ENCODE measurements around the gene METTL16. TPM values are rescaled to one million over a fixed set of nuclear protein-coding genes. Genes with fewer than 3 reads are reported as not detected.
A peak's percentile ranks its signal among the peaks of the same experiment; 100 is the strongest.
"Not testable (repeated sequence)": the region's sequence is repeated elsewhere in the genome, so short reads cannot be mapped to it uniquely, and the experiment has no call there.

Gene METTL16
- total RNA-seq, 2 donors from 2014 or later, result 16.4 to 17.9 TPM

- H3K4me3 ChIP-seq, result no peak overlapping the region
- H3K27me3 ChIP-seq, result no peaks in the 10 kb centered on the region
- DNase-seq (ENCODE audit: low spot score), result no peak
- TF ChIP-seq, protein P1, sequence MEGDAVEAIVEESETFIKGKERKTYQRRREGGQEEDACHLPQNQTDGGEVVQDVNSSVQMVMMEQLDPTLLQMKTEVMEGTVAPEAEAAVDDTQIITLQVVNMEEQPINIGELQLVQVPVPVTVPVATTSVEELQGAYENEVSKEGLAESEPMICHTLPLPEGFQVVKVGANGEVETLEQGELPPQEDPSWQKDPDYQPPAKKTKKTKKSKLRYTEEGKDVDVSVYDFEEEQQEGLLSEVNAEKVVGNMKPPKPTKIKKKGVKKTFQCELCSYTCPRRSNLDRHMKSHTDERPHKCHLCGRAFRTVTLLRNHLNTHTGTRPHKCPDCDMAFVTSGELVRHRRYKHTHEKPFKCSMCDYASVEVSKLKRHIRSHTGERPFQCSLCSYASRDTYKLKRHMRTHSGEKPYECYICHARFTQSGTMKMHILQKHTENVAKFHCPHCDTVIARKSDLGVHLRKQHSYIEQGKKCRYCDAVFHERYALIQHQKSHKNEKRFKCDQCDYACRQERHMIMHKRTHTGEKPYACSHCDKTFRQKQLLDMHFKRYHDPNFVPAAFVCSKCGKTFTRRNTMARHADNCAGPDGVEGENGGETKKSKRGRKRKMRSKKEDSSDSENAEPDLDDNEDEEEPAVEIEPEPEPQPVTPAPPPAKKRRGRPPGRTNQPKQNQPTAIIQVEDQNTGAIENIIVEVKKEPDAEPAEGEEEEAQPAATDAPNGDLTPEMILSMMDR (IDR thresholded peaks at IDR 0.05), result no peak
- no peaks in the 10 kb centered on the region for H3K9me3 ChIP-seq
- no peaks in the 10 kb centered on the region for H3K4me1 ChIP-seq
- no peaks in the 10 kb centered on the region for H3K36me3 ChIP-seq
- H3K27ac ChIP-seq, result no peak overlapping the region
Measured at GRCh38 chr17:2521257-2521656, 9.6 kb upstream of the METTL16 start.

GRCh38 chr17:2517539-2517938, 5.9 kb upstream of the METTL16 start:
- no peak for DNase-seq (ENCODE audit: low spot score)
- Histone ChIP-seq H3K27me3 (no peaks in the 10 kb centered on the region), H3K9me3 (no peaks in the 10 kb centered on the region), H3K4me3 (no peak overlapping the region), H3K36me3 (no peaks in the 10 kb centered on the region), H3K27ac (no peak overlapping the region), H3K4me1 (no peaks in the 10 kb centered on the region)
- TF ChIP-seq, protein P1 (IDR thresholded peaks at IDR 0.05), result no peak

DNA sequence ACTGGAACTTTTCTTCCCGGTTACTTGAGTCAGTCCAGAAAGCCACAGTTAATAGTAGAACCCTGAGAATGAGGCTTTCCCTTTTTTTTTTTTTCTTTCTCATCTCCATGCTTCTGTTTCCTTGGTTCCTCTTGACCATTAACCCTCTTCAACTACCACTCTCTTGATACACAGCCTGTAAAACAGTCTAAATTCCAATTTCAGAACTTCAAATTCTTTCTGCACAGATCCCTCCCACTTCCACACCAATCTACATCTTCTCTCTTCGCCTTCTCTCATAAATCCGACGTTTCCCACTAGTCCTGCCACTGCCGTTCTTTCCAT, 588 bp downstream of the METTL16 start:
- Histone ChIP-seq H3K27ac (peak overlapping the region; percentile 86 to 90), H3K4me1 (peaks cover 0 to 24% of the 10 kb centered on the region in 2 donors), H3K4me3 (peak overlapping the region; percentile 65 to 86), H3K27me3 (no peaks in the 10 kb centered on the region), H3K9me3 (no peaks in the 10 kb centered on the region), H3K36me3 (no peaks in the 10 kb centered on the region)
- no peak for DNase-seq (ENCODE audit: low spot score)
- TF ChIP-seq, protein P1 (IDR thresholded peaks at IDR 0.05), result no peak

DNA sequence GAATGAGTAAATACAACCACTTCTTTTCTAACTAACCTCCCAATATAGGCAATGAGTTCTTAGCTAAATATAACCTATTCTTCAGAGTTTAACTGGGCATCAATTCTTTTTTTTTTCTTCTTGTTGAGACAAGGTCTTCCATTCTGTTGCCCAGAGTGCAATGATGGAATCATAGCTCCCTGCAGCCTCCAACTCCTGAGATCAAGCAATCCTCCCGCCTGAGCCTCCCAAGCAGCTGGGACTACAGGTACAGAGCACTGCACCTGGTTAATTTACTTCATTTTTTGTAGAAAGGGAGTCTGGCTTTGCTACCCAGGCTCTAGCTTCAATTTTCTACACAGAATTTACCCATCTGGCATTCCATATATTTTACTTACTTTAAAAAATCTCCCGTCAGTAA, 1.1 kb downstream of the METTL16 start:
- H3K36me3 ChIP-seq, result no peaks in the 10 kb centered on the region
- TF ChIP-seq, protein P1 (IDR thresholded peaks at IDR 0.05), result no peak
- H3K4me3 ChIP-seq, result peak overlapping the region; percentile 65 to 86
- no peaks in the 10 kb centered on the region for H3K27me3 ChIP-seq
- peak overlapping the region in 1 of 2 donors; percentile 90 for H3K27ac ChIP-seq
- no peak for DNase-seq (ENCODE audit: low spot score)
- H3K4me1 ChIP-seq, result peaks cover 0 to 24% of the 10 kb centered on the region in 2 donors
- H3K9me3 ChIP-seq, result no peaks in the 10 kb centered on the region

DNA sequence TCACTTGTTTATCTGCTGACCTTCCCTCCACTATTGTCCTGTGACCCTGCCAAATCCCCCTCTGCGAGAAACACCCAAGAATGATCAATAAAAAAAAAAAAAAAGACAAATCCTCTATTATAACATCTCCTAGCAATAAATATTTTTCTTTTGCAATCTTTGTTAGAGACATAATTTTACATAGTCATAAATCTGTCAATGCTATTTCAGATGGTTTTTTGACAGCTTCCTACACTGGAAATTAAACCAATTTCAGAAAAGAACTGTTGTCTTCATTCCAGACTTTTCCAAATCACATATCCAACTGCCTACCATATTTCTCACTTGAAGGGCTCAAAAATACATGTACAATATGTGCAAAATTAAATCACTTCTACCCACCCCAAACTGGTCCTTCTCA, 3.7 kb downstream of the METTL16 start:
- TF ChIP-seq, protein P1 (IDR thresholded peaks at IDR 0.05), result no peak
- H3K27ac ChIP-seq, result no peak overlapping the region
- no peak overlapping the region for H3K4me3 ChIP-seq
- H3K36me3 ChIP-seq, result no peaks in the 10 kb centered on the region
- DNase-seq (ENCODE audit: low spot score), result no peak
- no peaks in the 10 kb centered on the region for H3K9me3 ChIP-seq
- no peaks in the 10 kb centered on the region for H3K27me3 ChIP-seq
- peaks cover 0 to 24% of the 10 kb centered on the region in 2 donors for H3K4me1 ChIP-seq

DNA sequence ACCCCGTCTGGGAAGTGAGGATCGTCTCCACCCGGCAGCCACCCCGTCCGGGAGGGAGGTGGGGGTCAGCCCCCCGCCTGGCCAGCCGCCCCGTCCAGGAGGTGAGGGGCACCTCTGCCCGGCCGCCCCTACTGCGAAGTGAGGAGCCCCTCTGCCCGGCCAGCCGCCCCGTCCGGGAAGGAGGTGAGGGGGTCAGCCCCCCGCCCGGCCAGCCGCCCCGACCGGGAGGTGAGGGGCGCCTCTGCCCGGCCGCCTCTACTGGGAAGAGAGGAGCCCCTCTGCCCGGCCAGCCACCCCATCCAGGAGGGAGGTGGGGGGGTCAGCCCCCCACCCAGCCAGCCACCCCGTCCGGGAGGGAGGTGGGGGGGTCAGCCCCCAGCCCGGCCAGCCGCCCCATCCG, 4.7 kb downstream of the METTL16 start:
- H3K4me1 ChIP-seq, result peaks cover 0 to 24% of the 10 kb centered on the region in 2 donors
- H3K27me3 ChIP-seq; H3K27ac ChIP-seq; H3K9me3 ChIP-seq; H3K4me3 ChIP-seq; H3K36me3 ChIP-seq; DNase-seq (ENCODE audit: low spot score): not testable (repeated sequence)

All from right atrium auricular region (tissue), 2 donors.